Endodermal cell (in vitro differentiated cells): ENCODE data around the gene CD52. TPM values are rescaled to one million over a fixed set of nuclear protein-coding genes. Genes with fewer than 3 reads are reported as not detected.

Source experiments
- DNase-seq: peaks from one replicate; pipeline ENCODE4 v3.0.0-alpha.2; 2017
- H3K27ac ChIP-seq: 2 replicates; pipeline ENCODE4 v1.5.1; 2013; ENCODE audit warnings: mild to moderate bottlenecking, low read depth, low read length, moderate library complexity
- H3K27me3 ChIP-seq: 2 replicates; pipeline ENCODE4 v1.6.1; 2013; ENCODE audit warnings: mild to moderate bottlenecking, low read length, moderate library complexity; ENCODE audit not compliant: insufficient read depth, control insufficient read depth, poor library complexity, severe bottlenecking
- H3K36me3 ChIP-seq: 2 replicates; pipeline ENCODE4 v1.7.0; 2013; ENCODE audit warnings: mild to moderate bottlenecking, low read length, moderate library complexity; ENCODE audit not compliant: control insufficient read depth, insufficient read depth
- H3K4me1 ChIP-seq: one replicate; pipeline ENCODE4 v1.7.0; 2013; ENCODE audit warnings: low read length; ENCODE audit not compliant: control insufficient read depth, insufficient read depth
- H3K4me3 ChIP-seq: 2 replicates; pipeline ENCODE4 v1.5.1; 2013; ENCODE audit warnings: mild to moderate bottlenecking, low read length, moderate library complexity
- H3K9ac ChIP-seq: 2 replicates; pipeline ENCODE4 v1.6.1; 2013; ENCODE audit warnings: mild to moderate bottlenecking, low read length, moderate library complexity; ENCODE audit not compliant: poor library complexity, severe bottlenecking; ENCODE audit errors: extremely low read depth
- H3K9me3 ChIP-seq: 2 replicates; pipeline ENCODE4 v1.6.1; 2013; ENCODE audit warnings: mild to moderate bottlenecking, low read length, moderate library complexity; ENCODE audit not compliant: control insufficient read depth
- H3K27ac Mint-ChIP-seq: 2 replicates; pipeline ENCODE4 v1.8.0; 2020; ENCODE audit warnings: mixed read lengths
- H3K27me3 Mint-ChIP-seq: 2 replicates; pipeline ENCODE4 v1.8.0; 2021; ENCODE audit warnings: mild to moderate bottlenecking, mixed read lengths; ENCODE audit not compliant: insufficient read depth
- H3K36me3 Mint-ChIP-seq: 2 replicates; pipeline ENCODE4 v1.8.0; 2020; ENCODE audit warnings: low read depth, mixed read lengths
- H3K4me1 Mint-ChIP-seq: 2 replicates; pipeline ENCODE4 v1.8.0; 2020; ENCODE audit warnings: mixed read lengths
- H3K4me3 Mint-ChIP-seq: 2 replicates; pipeline ENCODE4 v1.8.0; 2020; ENCODE audit warnings: mild to moderate bottlenecking, moderate library complexity, mixed read lengths
- H3K9me3 Mint-ChIP-seq: 2 replicates; pipeline ENCODE4 v1.8.0; 2020; ENCODE audit warnings: mild to moderate bottlenecking, mixed read lengths
- CTCF ChIP-seq: fragments of 200-600 bp; sonication (generic); conservative IDR thresholded peaks from 2 replicates; pipeline ENCODE4 v1.5.0; 2021; ENCODE audit warnings: antibody characterized with exemption, mild to moderate bottlenecking
- WGBS, 2 experiments: methylation state at CpG; one replicate each; pipeline versions ENCODE4 v1.1.5 to v1.1.7; 2013; ENCODE audit warnings: missing lambda C conversion rate in 2 of 2, mixed read lengths in 1 of 2; ENCODE audit not compliant: insufficient coverage in 1 of 2, insufficient read length in 1 of 2; 5-methylcytosine and 5-hydroxymethylcytosine counted together
- total RNA-seq, 2 donors: library from RNA; stranded (reverse); fragmentation: NEBNext Ultra II Directional in 1 of 2; extraction: Animal tissue kit (Norgen Biotek cat#: 25700) in 1 of 2; gene quantifications; 2 replicates in 1 of 2; 3 replicates in 1 of 2; pipeline ENCODE4 v1.2.1, GENCODE V29; 2021

The CD52 gene
- total RNA-seq, 2 donors from 2014 or later: 3.7 to 4.4 TPM

- Mint-ChIP-seq H3K27ac (no peak overlapping the region), H3K9me3 (no peaks in the 10 kb centered on the region), H3K4me1 (peaks cover 25% of the 10 kb centered on the region), H3K27me3 (no peaks in the 10 kb centered on the region), H3K4me3 (no peak overlapping the region), H3K36me3 (peaks cover 6% of the 10 kb centered on the region)
- Histone ChIP-seq H3K27ac (no peak overlapping the region), H3K36me3 (peaks cover 11% of the 10 kb centered on the region), H3K4me3 (no peak overlapping the region), H3K9me3 (no peaks in the 10 kb centered on the region), H3K9ac (no peak overlapping the region), H3K4me1 (peaks cover 11% of the 10 kb centered on the region), H3K27me3 (no peaks in the 10 kb centered on the region)
- peak; percentile 96 for DNase-seq
- TF ChIP-seq CTCF: peak; percentile 87
- 79 to 86% methylated on average over 13 to 19 of the region's 19 CpGs for WGBS, 2 experiments
Observed at GRCh38 chr1:26285366-26286063, 32.2 kb upstream of the CD52 start.

GRCh38 chr1:26286064-26286416 lies 31.7 kb upstream of the CD52 start:
- no peak overlapping the region for H3K4me3 Mint-ChIP-seq
- WGBS, 2 experiments: 62% methylated on average over 2 of the region's 2 CpGs; no CpG with 5 or more reads in 1 of the 2 experiments

GRCh38 chr1:26287033-26287711 lies 30.6 kb upstream of the CD52 start:
- Mint-ChIP-seq H3K27me3 (no peaks in the 10 kb centered on the region), H3K36me3 (peaks cover 6% of the 10 kb centered on the region), H3K4me1 (peaks cover 22% of the 10 kb centered on the region), H3K9me3 (no peaks in the 10 kb centered on the region), H3K27ac (no peak overlapping the region), H3K4me3 (no peak overlapping the region)
- Histone ChIP-seq H3K36me3 (peaks cover 5% of the 10 kb centered on the region), H3K27ac (peak overlapping the region; percentile 44), H3K4me1 (peaks cover 3% of the 10 kb centered on the region), H3K4me3 (no peak overlapping the region), H3K27me3 (no peaks in the 10 kb centered on the region), H3K9ac (no peak overlapping the region), H3K9me3 (no peaks in the 10 kb centered on the region)
- no peak for DNase-seq
- WGBS, 2 experiments: 88 to 89% methylated on average over 6 to 8 of the region's 8 CpGs
- no peak for TF ChIP-seq CTCF

More at GRCh38 chr1:26286064-26286416, 31.7 kb upstream of the CD52 start:
- TF ChIP-seq CTCF: no peak
- H3K27me3 Mint-ChIP-seq: no peaks in the 10 kb centered on the region
- peaks cover 28% of the 10 kb centered on the region for H3K4me1 Mint-ChIP-seq
- H3K27me3 ChIP-seq: no peaks in the 10 kb centered on the region
- H3K9me3 ChIP-seq: no peaks in the 10 kb centered on the region
- H3K9me3 Mint-ChIP-seq: no peaks in the 10 kb centered on the region
- no peak for DNase-seq
- H3K27ac Mint-ChIP-seq: no peak overlapping the region
- no peak overlapping the region for H3K9ac ChIP-seq
- peaks cover 6% of the 10 kb centered on the region for H3K36me3 Mint-ChIP-seq
- H3K4me1 ChIP-seq: peaks cover 11% of the 10 kb centered on the region
- H3K36me3 ChIP-seq: peaks cover 11% of the 10 kb centered on the region
- H3K4me3 ChIP-seq: no peak overlapping the region
- H3K27ac ChIP-seq: no peak overlapping the region
